K562 (cell line): ENCODE measurements around the gene IDH2. TPM values are rescaled to one million over a fixed set of nuclear protein-coding genes. Genes with fewer than 3 reads are reported as not detected.

Source experiments
- ARNT ChIP-seq, 2 experiments: fragments of 450-650 bp; IDR thresholded peaks; 2 replicates each; pipeline ENCODE4 v1.6.1; 2016; ENCODE audit warnings: mild to moderate bottlenecking in 1 of 2
- ATF7 ChIP-seq: fragments of 450-650 bp; IDR thresholded peaks from 2 replicates; pipeline ENCODE4 v1.7.1; 2014; ENCODE audit warnings: mild to moderate bottlenecking, moderate library complexity
- FOXM1 ChIP-seq, 2 experiments: fragments of 450-650 bp in 1 of 2; sonication (generic) in 1 of 2; formaldehyde crosslinking in 1 of 2; IDR thresholded peaks; 2 replicates each; pipeline versions ENCODE4 v1.6.1 to v1.9.0; 2017 to 2022; ENCODE audit warnings: low read depth in 2 of 2, mild to moderate bottlenecking in 2 of 2, missing genetic modification reagents in 1 of 2, moderate library complexity in 1 of 2
- GABPB1 ChIP-seq: sonication (generic); formaldehyde crosslinking; IDR thresholded peaks from 2 replicates; pipeline ENCODE4 v1.8.0; 2022; ENCODE audit warnings: mild to moderate bottlenecking, missing genetic modification reagents
- HDAC1 ChIP-seq, 2 experiments: fragments of 450-650 bp; IDR thresholded peaks; 2 replicates each; pipeline ENCODE4 v1.6.1; 2016 to 2017; ENCODE audit warnings: inconsistent platforms in 1 of 2, mild to moderate bottlenecking in 1 of 2, moderate library complexity in 1 of 2
- HDAC8 ChIP-seq: fragments of 450-650 bp; IDR thresholded peaks from 2 replicates; pipeline ENCODE4 v1.6.1; 2016; ENCODE audit warnings: mild to moderate bottlenecking, missing genetic modification characterization, moderate library complexity, missing compliant biosample characterization
- HNRNPL ChIP-seq: fragments of 200-400 bp; formaldehyde crosslinking; IDR thresholded peaks from 2 replicates; pipeline ENCODE4 v1.6.1; 2017; ENCODE audit warnings: low read depth, mild to moderate bottlenecking, low read length
- ILF3 ChIP-seq: fragments of 450-650 bp; IDR thresholded peaks from 2 replicates; pipeline ENCODE4 v1.6.1; 2018; ENCODE audit warnings: antibody characterized with exemption, mild to moderate bottlenecking, moderate library complexity, borderline replicate concordance
- MEF2A ChIP-seq: IDR thresholded peaks from 2 replicates; pipeline ENCODE4 v1.6.1; 2011; ENCODE audit warnings: low read depth, mild to moderate bottlenecking, low read length, moderate library complexity; ENCODE audit not compliant: control insufficient read depth
- MITF ChIP-seq: IDR thresholded peaks from 2 replicates; pipeline ENCODE4 v1.6.1; 2014; ENCODE audit warnings: antibody characterized with exemption
- MLX ChIP-seq, 2 experiments: fragments of 450-650 bp in 1 of 2; sonication (generic) in 1 of 2; formaldehyde crosslinking; conservative IDR thresholded peaks; 2 replicates each; pipeline versions ENCODE4 v1.4.0 to v1.8.1; 2020 to 2022; ENCODE audit warnings: mild to moderate bottlenecking in 1 of 2, missing genetic modification reagents in 1 of 2
- NKRF ChIP-seq: fragments of 450-650 bp; IDR thresholded peaks from 2 replicates; pipeline ENCODE4 v1.6.1; 2016; ENCODE audit warnings: borderline replicate concordance
- PBX2 ChIP-seq, 2 experiments: IDR thresholded peaks in 1 of 2; conservative IDR thresholded peaks in 1 of 2; 2 replicates each; pipeline ENCODE4 v1.6.1; 2016; ENCODE audit warnings: low read depth in 2 of 2, mild to moderate bottlenecking in 1 of 2, missing compliant biosample characterization in 1 of 2, missing genetic modification characterization in 1 of 2, moderate library complexity in 1 of 2
- RBM15 ChIP-seq: fragments of 200-400 bp; formaldehyde crosslinking; IDR thresholded peaks from 2 replicates; pipeline ENCODE4 v1.6.1; 2018; ENCODE audit warnings: mild to moderate bottlenecking, low read length, moderate library complexity; ENCODE audit not compliant: insufficient read depth
- SAFB2 ChIP-seq: fragments of 200-400 bp; formaldehyde crosslinking; IDR thresholded peaks from 2 replicates; pipeline ENCODE4 v1.6.1; 2018; ENCODE audit warnings: borderline replicate concordance, low read length, low read depth, moderate library complexity; ENCODE audit not compliant: severe bottlenecking
- SPI1 ChIP-seq: IDR thresholded peaks from 2 replicates; pipeline ENCODE4 v1.6.1; 2011; ENCODE audit warnings: low read depth, low read length, control low read depth, borderline replicate concordance
- STAT5B ChIP-seq: fragments of 250-450 bp; sonication (Bioruptor Pico); IDR thresholded peaks from 2 replicates; pipeline ENCODE4 v1.8.0; 2021; ENCODE audit warnings: mild to moderate bottlenecking, inconsistent platforms
- ZNF408 ChIP-seq: fragments of 250-450 bp; sonication (Bioruptor Pico); IDR thresholded peaks from 2 replicates; pipeline ENCODE4 v1.4.0; 2020; ENCODE audit warnings: low read depth, mild to moderate bottlenecking, moderate library complexity
- ZNF586 ChIP-seq: fragments of 450-650 bp; formaldehyde crosslinking; conservative IDR thresholded peaks from 2 replicates; pipeline ENCODE4 v1.4.0; 2020; ENCODE audit warnings: mild to moderate bottlenecking, moderate library complexity
- polyA plus RNA-seq, 8 experiments: library from polyadenylated mRNA; depleted of rRNA in 4 of 8; stranded (reverse) in 5 of 8; unstranded in 3 of 8; fragments of >200 nt; fragmentation: Nextera tagmentation in 2 of 8; fragmentation: Illumina TruSeq in 1 of 8; extraction: Ambion mirVana in 2 of 8; extraction: Trizol in 1 of 8; gene quantifications; 2 replicates each; pipeline versions ENCODE4 v1.2.1 to v1.2.3, GENCODE V29; 2011 to 2014; ENCODE audit warnings: inconsistent platforms in 1 of 8, missing spikeins in 1 of 8
- total RNA-seq, 7 experiments: library from RNA; depleted of rRNA in 6 of 7; stranded (reverse); fragments of >200 nt in 6 of 7; fragmentation: Illumina TruSeq in 2 of 7; extraction: Trizol in 2 of 7; gene quantifications; 2 replicates each; pipeline versions ENCODE4 v1.2.1 to v1.2.3, GENCODE V29; 2011 to 2021; ENCODE audit warnings: low replicate concordance in 1 of 7

Gene IDH2
- total and polyA plus RNA-seq, 9 of the 15 experiments (the other 6 are each of a cell fraction or from before 2014, with no cell fraction given): 0.70 to 99.9 (median 59.2) TPM

GRCh38 chr15:90063770-90064247 is 38.5 kb downstream of the IDH2 start (continued):
- TF ChIP-seq MITF (0 out of 2 replicates have a peak, but pooled peaks have one; percentile 43), SAFB2 (no peak), NKRF (no peak), ATF7 (no peak), SPI1 (peak; percentile 53; the same call in 1 of the 2 replicates), HNRNPL (no peak), ZNF586 (CRISPR knock-in tag) (no peak), HDAC1 (IDR thresholded peaks at IDR 0.05) (peak in 1 of 2 experiments; percentile 52; a peak in 1 of 4 replicates), RBM15 (no peak), GABPB1 (CRISPR knock-in tag) (no peak), ZNF408 (CRISPR knock-in tag) (no peak), STAT5B (CRISPR knock-in tag) (no peak), FOXM1 (IDR thresholded peaks at IDR 0.05; ENCODE audit: low read depth) (no peak), FOXM1 (CRISPR knock-in tag; IDR thresholded peaks at IDR 0.05; ENCODE audit: low read depth) (no peak), HDAC8 (tag) (no peak), ARNT (IDR thresholded peaks at IDR 0.05) (no peak), MEF2A (no peak), PBX2 (CRISPR knock-in tag; IDR thresholded peaks at IDR 0.05; ENCODE audit: low read depth) (no peak), PBX2 (tag; conservative IDR thresholded peaks at IDR 0.05; ENCODE audit: low read depth) (no peak), ILF3 (no peak), MLX (CRISPR knock-in tag; conservative IDR thresholded peaks at IDR 0.05) (no peak)
